Cardiac septum (tissue), 1 donor: ENCODE results near the gene PGPEP1. TPM values are rescaled to one million over a fixed set of nuclear protein-coding genes. Genes with fewer than 3 reads are reported as not detected.

Experiments
- DNase-seq: peaks from one replicate; pipeline ENCODE4 v3.0.0-alpha.2; 2020; ENCODE audit warnings: low spot score
- intact Hi-C: fragments of 100-400 bp; cut with DNase I; formaldehyde crosslinking; loops from one replicate; pipeline ENCODE4 v1.14.0; 2022
- long read RNA-seq: library from polyadenylated mRNA; unstranded; transcript quantifications from one replicate; pipeline ENCODE4 v2.0.0, GENCODE V29; 2021
- total RNA-seq: library from RNA; stranded (reverse); fragmentation: NEBNext Ultra II Directional; extraction: Animal tissue kit (Norgen Biotek cat#: 25700); gene quantifications from one replicate; pipeline ENCODE4 v1.2.1, GENCODE V29; 2021
- donor health status: DM: no; HTN: no; CAD: no.

PGPEP1 gene
- 45.5 TPM for total RNA-seq
- long read RNA-seq, partial matches to known transcripts, result 0 of 17 reads
- long read RNA-seq, other reads (novel, unspliced or antisense), result 17 of 17 reads

GRCh38 chr19:18340190-18340989, at the start of gene PGPEP1:
Gene PGPEP1, plus strand, starts transcription at chr19:18340598. Its CDS starts 84 bp downstream, at chr19:18340682.
- intact Hi-C loops, result no loop called here
- DNase-seq, result peak; percentile 79

- intact Hi-C loops, result no loop called here
- DNase-seq, result no peak
Observed at GRCh38 chr19:18291019-18291524, 49.3 kb upstream of the PGPEP1 start.

GRCh38 chr19:18291590-18292461, 48.6 kb upstream of the PGPEP1 start:
- intact Hi-C loops, result no loop called here
- DNase-seq, result peak; percentile 94

GRCh38 chr19:18292462-18292809, 48.0 kb upstream of the PGPEP1 start:
- intact Hi-C loops, result no loop called here
- DNase-seq, result no peak

- DNase-seq, result peak; percentile 89
- intact Hi-C loops, result no loop called here
Observed at GRCh38 chr19:18292810-18293641, 47.4 kb upstream of the PGPEP1 start.

- DNase-seq, result no peak
- intact Hi-C loops, result no loop called here
Observed at GRCh38 chr19:18293642-18294466, 46.5 kb upstream of the PGPEP1 start.

GRCh38 chr19:18294467-18294864, 45.9 kb upstream of the PGPEP1 start:
- DNase-seq, result no peak
- intact Hi-C loops, result no loop called here

GRCh38 chr19:18295034-18295451, 45.4 kb upstream of the PGPEP1 start:
- intact Hi-C loops, result no loop called here
- DNase-seq, result no peak

- DNase-seq, result no peak
- intact Hi-C loops, result no loop called here
Observed at GRCh38 chr19:18297308-18297707, 43.1 kb upstream of the PGPEP1 start.

- no peak for DNase-seq
- intact Hi-C loops, result no loop called here
Observed at GRCh38 chr19:18298601-18299000, 41.8 kb upstream of the PGPEP1 start.

GRCh38 chr19:18299654-18300053, 40.7 kb upstream of the PGPEP1 start:
- no peak for DNase-seq
- intact Hi-C loops, result no loop called here

- DNase-seq, result peak; percentile 93
- intact Hi-C loops, result no loop called here
Observed at GRCh38 chr19:18300930-18301717, 39.3 kb upstream of the PGPEP1 start.

- intact Hi-C loops, result no loop called here
- no peak for DNase-seq
Observed at GRCh38 chr19:18301718-18302111, 38.7 kb upstream of the PGPEP1 start.

- DNase-seq, result no peak
- intact Hi-C loops, result loop anchor here (1.0 kb wide), 1 partner anchor 23 kb away; the partner anchor contains the start of gene JUND
Observed at GRCh38 chr19:18304208-18304457, 36.3 kb upstream of the PGPEP1 start.

GRCh38 chr19:18304458-18305310, 35.7 kb upstream of the PGPEP1 start:
- intact Hi-C loops, result loop anchor here (1.0 kb wide), 1 partner anchor 23 kb away; the partner anchor contains the start of gene JUND
- DNase-seq, result peak; percentile 93

GRCh38 chr19:18306209-18306887, 34.0 kb upstream of the PGPEP1 start:
- intact Hi-C loops, result loop anchor here (2.0 kb wide), 1 partner anchor 16 kb away; the partner anchor contains the start of gene LSM4
- DNase-seq, result no peak
